HG02981 (cell line): ENCODE data around the gene C5AR2.
"Not testable (repeated sequence)": the region's sequence is repeated elsewhere in the genome, so short reads cannot be mapped to it uniquely, and the experiment has no call there.

ENCODE experiments used
- ATAC-seq: cut with Tn5 transposase; IDR thresholded peaks from one replicate; pipeline ENCODE4 v1.9.1; 2021; ENCODE audit warnings: mild to moderate bottlenecking, moderate library complexity; ENCODE audit not compliant: unreplicated experiment

The C5AR2 gene

GRCh38 chr19:47323409-47323808, 8.6 kb upstream of the C5AR2 start:
- no peak for ATAC-seq

DNA sequence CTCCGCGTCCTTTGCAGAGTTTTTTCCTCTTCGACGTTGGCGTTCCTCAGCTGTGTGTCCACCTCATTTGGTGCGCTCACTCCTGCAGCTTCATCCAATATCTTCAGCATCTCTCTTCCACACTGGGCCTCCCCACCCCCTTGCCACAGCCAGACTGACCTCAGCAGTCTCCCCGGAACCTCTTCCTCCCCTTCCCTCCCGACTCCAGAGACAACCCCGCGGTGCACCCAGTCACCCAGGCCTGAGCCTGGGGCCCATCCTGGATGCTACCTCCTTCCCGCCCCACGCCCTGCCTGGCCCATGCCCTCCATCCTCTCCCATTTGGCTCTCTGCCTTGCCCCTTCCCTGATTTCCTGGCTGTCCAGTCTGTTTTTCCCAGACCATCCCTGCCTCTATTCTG, 8.1 kb upstream of the C5AR2 start:
- ATAC-seq, result no peak

GRCh38 chr19:47324502-47324901, 7.5 kb upstream of the C5AR2 start:
- ATAC-seq, result no peak

- ATAC-seq, result no peak
Observed at GRCh38 chr19:47330466-47330869, 1.5 kb upstream of the C5AR2 start.

DNA sequence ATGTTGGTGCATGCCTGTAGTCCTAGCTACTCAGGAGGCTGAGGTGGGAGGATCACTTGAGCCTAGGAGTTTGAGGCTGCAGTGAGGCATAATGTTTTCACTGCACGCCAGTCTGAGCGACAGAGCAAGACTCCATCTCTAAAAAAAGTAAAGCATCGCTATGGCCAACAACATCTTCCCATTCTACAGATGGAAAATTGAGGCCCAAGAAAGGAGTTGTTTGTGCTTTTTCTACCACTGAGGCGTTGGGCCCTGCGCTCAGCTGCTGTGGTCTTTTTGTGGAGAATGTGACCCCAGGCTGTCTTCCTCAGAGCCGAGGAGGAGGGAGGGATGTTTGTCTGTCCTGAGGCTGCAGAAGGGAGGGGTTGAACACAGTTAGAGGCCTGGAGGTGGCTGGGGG, 485 bp upstream of the C5AR2 start:
- ATAC-seq, result no peak

- not testable (repeated sequence) for ATAC-seq
Observed at GRCh38 chr19:47336765-47337718, 5.1 kb downstream of the C5AR2 start.

GRCh38 chr19:47339196-47339880, 7.4 kb downstream of the C5AR2 start:
- no peak for ATAC-seq

GRCh38 chr19:47340477-47341208, 8.7 kb downstream of the C5AR2 start:
- ATAC-seq, result no peak

GRCh38 chr19:47341734-47342133, 9.8 kb downstream of the C5AR2 start:
- ATAC-seq, result no peak

- no peak for ATAC-seq
Observed at GRCh38 chr19:47343194-47343802, 11.3 kb downstream of the C5AR2 start.

DNA sequence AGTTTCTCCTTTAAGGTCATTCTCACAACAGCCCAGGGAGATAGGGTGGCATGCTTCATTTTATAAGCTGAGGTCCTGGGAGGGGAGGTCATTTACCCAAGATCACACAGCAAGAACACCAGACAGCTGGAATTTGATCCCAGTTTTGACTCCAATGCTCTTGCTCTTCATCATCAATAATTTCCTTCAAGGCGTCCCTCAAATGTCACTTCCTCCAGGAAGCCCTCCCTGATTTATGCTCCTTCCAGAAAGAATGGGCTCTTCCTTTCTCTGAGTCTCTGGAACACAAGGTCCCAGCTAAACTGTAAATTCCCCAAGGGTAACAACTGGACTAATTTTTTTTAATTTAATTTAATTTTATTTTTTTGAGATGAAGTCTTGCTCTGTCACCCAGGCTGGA, 12.4 kb downstream of the C5AR2 start:
- no peak for ATAC-seq

DNA sequence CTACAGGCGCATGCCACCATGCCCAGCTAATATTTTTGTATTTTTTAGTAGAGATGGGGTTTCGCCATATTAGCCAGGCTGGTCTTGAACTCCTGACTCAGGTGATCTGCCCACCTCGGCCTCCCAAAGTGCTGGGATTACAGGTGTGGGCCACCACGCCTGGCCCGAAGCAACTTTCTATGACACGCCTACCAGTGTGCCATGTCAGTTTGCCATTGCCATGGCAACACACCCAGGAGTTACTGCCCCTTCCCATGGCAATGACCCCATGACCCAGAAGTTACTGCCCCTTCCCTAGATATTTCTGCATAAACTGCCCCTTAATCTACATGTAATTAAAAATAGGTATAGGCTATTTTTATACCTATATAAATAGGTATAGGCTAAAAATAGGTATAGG, 14.0 kb downstream of the C5AR2 start:
- ATAC-seq, result not testable (repeated sequence)

DNA sequence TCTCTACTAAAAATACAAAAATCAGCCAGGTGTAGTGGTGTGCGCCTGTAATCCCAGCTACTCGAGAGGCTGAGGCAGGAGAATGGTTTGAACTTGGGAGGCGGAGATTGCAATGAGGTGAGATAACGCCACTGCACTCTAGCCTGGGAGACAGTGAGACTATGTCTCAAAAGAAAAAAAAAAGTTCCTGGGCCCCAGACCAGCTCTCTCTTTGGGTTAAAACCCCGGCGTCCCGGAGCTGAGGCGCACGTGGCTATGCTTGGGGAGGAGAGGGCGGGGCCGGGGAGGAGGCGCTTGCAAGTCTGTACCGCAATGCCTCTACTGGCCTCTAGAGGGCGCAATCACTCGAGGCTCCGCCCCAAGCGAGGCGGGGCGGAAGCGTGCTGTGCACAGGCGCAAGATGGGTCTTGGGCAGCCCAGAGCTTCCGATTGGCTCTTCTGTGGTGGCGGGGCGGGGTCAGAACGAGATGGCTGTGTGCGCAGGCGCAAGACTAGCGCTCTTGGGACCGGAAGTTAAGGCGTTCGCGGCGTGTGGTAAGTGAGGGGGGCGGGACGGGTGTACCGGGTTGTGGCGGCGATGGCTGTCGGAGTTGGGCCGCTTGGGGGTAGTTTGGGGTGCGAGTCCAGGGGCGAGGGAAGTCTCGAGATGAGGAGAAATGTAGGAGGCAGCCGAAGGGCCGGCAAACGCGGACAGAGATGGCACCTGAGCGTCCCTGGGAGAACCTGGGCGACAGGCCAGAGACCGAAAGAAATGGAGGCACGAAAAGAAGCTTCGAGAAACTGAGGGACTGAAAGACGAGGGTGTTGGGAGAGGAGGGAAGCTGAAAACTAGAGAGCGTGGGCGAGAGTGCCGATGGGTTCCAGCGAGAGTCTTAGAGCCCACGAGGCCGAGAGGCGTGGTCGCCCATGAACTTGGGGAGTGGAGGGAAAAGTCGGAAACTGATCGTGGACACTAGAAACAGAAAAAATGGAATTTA, 17.1 kb downstream of the C5AR2 start, which contains the start of gene DHX34:
Gene DHX34, plus strand, starts transcription at position 497 of the 977 bp plus-strand sequence. CDS start 3,716 bp downstream, outside the sequence.
- peak; percentile 95 for ATAC-seq

DNA sequence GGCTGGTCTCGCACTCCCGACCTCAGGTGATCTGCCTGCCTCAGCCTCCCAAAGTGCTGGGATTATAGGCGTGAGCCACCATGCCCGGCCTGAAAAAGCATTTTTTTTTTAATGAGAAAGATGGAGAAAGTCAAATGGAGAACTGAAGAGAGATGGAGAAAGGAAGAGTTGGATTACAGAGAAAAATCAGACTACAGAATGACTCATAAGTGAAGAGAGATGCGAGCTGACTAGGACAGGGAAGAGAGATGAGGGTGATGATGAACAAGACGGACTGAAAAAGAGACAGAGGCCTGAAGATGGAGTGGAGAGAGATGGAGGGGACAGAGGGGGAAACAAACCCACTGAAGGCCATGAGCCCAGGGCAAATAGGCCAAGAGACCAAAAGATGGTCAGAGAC, 18.7 kb downstream of the C5AR2 start:
- ATAC-seq, result no peak

GRCh38 chr19:47351548-47351947, 19.6 kb downstream of the C5AR2 start:
- no peak for ATAC-seq

GRCh38 chr19:47352095-47352494, 20.1 kb downstream of the C5AR2 start:
- ATAC-seq, result no peak

GRCh38 chr19:47353307-47353712, 21.3 kb downstream of the C5AR2 start:
- no peak for ATAC-seq

GRCh38 chr19:47356900-47357299, 24.9 kb downstream of the C5AR2 start:
- no peak for ATAC-seq

DNA sequence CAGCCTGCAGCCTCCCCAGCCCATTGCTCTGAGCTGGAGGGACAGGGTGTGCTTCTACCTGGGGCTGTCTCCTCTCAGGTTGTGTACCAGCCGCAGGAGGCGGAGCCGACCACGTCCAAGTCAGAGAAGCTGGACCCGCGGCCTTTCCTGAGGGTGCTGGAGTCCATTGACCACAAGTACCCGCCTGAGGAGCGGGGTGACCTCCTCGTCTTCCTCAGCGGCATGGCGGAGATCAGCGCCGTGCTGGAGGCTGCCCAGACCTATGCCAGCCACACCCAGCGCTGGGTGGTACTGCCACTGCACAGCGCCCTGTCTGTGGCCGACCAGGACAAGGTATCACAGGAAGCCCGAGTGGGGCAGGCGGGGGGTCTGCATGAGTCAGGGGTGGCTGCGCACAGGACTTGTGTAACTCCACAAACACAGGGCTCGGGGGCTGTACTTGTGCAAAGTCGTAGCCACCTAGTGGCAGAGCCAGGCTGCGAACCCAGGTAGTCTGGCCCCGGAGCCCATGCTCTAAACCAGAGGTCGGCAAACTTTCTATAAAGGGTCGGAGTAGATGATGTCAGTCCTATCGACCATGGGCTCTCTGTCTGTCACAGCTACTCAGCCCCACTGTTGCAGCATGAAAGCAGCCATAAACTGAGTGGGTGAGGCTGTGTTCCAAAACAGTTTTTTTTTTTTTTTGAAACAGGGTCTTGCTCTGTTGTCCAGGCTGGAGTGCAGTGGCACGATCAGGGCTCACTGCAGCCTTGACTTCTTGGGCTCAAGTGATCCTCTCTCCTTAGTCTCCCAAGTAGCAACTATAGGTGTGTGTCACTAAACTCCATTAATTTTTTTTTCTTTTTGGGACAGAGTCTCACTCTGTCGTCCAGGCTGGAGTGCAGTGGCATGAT, 26.1 kb downstream of the C5AR2 start:
- ATAC-seq, result no peak
